Measurements from ENCODE around the gene PATJ.
A peak's percentile ranks its signal among the peaks of the same experiment; 100 is the strongest.

PATJ gene

GRCh38 chr1:62064829-62065407 lies 322.6 kb downstream of the PATJ start:
- DNase-seq = no peak

DNA sequence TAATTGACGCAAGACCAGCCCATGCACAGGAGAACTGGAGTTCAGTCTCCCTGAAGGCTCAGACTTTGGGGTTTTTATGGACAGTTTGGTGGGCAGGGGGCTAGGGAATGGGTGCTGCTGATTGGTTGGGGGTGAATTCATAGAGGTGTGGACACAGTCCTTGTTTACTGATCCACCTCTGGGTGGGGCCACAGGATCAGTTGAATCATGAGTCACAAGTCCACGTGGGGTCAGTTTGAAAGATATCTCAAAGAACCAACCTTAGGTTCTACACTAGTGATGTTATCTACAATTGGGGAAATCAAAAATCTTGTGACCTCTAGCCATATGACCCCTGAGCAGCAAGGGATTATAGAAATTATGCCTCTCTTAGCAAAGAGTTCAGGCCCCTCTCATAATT lies 324.4 kb downstream of the PATJ start:
- DNase-seq = no peak

DNA sequence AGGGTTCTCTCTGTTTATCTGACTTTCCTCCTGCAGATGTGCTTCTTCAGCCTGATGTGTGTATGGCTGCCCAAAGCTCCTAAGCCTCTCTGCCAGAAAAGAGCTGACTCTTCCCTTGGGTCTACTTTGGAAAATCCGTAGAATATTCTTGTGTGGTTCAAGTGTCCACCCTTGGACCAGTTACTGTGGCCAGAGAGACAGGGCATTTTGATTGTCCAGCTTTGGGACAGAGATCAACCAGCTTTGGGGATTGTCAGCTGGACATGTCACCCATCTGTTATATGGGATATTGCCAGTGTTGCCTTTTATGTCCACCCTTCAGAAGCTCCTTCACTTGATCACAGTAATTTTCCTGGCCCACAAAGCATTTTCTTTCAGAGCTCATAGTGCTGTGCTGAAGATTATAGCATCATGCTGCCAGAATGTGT lies 326.1 kb downstream of the PATJ start:
- no peak for DNase-seq

GRCh38 chr1:62068978-62069377 lies 326.7 kb downstream of the PATJ start:
- no peak for DNase-seq

DNA sequence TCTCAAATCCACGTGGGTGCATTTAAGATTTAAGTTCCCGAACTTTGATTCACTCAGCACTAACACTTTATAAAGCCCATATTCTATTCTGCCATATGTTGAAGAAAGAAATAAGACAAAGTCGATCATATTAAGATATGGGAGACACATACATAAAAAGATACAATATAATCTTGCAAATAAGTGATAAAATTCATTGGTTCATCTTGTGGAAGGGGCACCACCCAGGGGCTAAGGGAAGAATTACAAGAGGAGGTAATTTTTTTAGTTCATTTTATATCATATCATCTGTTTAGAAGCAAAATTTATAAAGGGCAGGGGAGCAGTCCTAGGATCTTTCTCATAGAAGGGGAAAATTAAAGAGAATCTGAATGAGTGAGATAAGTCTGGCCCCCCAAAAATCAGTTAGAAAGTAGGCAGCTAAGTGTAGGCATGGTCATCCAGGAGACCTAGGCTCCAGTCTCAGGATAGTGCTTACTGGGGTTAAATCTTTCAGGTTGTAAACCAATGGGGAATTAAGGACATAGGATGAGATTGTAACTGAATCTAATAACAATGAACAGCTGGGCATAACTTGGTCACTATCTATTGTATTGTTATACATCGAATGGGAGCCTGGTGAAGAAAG lies 328.2 kb downstream of the PATJ start:
- DNase-seq = no peak

DNA sequence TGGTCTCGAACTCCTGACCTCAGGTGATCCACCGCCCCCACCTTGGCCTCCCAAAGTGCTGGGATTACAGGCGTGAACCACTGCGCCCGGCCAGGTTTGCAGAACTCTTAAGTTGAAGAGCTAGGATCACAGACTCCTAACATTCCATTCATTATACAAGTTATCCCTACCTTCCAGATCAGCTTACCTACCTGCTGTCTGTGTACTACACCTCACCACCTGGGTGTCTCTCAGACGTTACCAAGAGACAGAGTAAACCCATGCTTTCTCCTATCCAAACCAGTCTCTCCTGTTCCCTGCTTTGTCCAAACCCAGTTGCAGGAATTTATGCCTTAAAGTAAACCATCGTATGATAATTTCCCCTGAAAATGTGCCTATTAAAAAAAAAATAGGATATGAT lies 329.4 kb downstream of the PATJ start:
- no peak for DNase-seq

DNA sequence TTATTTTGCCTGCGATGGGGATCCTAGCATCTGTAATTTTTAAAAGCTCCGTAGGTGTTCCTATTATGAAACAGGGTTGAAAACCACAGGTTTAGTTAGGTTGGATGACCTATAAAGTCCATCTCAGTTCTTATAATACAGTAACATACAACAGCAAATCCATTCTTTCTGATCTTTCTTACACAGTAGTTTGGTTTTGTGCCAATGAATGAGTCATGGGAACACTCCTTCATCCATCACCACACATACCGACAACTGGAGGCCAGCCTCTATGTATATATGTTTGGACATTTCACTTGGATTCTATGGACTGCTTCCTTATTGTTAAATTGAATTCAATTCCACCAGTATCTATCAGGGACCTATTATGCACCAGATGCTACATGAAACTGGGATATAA lies 334.0 kb downstream of the PATJ start:
- DNase-seq = no peak

DNA sequence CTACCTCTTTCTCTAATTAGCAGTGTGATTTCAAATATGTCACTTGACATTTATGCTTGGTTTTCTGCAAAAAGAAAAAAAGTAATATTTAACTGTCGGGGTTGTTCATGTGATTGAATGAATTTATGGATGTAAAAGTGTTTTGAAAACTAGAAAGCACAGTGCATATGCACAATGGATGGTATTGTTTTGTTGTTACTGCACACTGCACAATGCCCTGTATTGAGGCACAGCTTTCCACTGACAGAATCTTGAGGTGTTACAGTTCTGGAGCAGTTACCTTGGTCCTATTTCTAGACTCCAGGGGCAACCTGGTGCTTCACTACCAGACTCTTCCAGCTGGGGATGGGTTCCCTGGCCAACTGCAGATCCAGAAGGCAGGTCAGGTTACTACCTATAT lies 335.5 kb downstream of the PATJ start:
- no peak for DNase-seq

- peak; percentile 31 for DNase-seq
These were observed 340.4 kb downstream of the PATJ start for GRCh38 chr1:62082456-62083363.

DNA sequence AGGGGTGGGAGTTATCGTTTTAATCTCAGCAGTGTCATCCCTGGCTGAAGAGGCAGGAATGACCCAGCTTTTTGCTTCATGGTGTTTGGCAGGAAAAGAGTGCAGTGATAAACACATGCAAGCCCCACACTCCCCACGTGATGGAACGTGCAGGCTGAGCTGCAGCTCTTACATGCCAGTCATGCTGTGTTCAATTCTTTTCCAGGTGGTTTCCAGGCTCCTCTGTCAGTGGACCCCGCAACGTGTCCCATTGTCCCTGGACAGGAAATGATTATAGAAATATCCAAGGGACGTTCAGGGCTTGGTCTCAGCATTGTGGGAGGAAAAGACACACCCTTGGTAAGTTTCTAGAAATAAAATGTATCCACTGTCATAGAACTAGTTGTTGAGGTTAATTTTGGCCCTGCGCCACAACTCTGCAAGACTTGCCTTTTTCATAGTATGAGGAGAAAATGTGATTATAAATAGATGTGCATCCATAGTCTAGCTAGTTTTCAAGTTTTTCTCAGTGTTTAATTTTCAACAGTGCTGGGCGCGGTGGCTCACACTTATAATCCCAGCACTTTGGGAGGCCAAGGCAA lies 342.1 kb downstream of the PATJ start:
- DNase-seq = no peak

- no peak for DNase-seq
These were observed 346.2 kb downstream of the PATJ start for GRCh38 chr1:62088439-62088838.

GRCh38 chr1:62089570-62089969 lies 347.3 kb downstream of the PATJ start:
- DNase-seq = no peak

- DNase-seq = no peak
These were observed 347.7 kb downstream of the PATJ start for GRCh38 chr1:62090016-62090415.

DNA sequence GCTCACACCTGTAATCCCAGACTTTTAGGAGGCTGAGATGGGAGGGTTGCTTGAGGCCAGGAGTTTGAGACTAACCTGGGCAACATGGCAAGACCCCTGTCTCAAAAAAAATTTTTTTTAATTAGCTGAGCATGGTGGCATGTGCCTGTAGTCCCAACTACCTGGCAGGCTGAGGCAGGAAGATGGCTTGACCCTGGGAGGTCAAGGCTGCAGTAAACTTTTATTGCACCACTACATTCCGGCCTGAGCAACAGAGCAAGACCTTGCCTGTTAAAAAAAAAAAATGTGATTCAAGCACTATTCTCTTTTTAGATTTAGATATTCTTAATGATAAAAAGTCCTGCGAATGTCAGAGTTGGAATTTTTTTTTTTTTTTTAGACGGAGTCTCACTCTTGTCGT lies 349.8 kb downstream of the PATJ start:
- no peak for DNase-seq

GRCh38 chr1:62093261-62093660 lies 351.0 kb downstream of the PATJ start:
- no peak for DNase-seq

DNA sequence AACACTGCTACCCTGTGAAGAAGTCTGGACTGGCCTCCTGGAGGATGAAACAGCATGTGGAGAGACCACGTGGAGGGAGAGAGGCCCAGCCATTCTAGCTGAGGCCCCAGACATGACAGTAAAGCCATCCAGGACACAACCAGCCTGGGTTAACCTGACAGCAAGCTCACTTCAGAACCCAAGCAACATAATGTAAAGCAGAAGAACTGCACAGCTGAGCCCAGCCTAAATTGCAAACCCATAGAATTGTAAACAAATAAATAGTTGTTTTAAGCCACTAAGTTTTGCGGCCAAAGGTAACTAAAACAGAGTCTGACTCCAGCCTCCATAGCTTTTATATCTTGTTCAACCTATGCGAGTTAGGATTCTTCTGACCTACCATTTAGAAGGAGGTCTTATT lies 355.2 kb downstream of the PATJ start:
- DNase-seq = no peak

GRCh38 chr1:62100442-62100841 lies 358.2 kb downstream of the PATJ start:
- DNase-seq = no peak

GRCh38 chr1:62103846-62104245 lies 361.6 kb downstream of the PATJ start:
- no peak for DNase-seq

DNA sequence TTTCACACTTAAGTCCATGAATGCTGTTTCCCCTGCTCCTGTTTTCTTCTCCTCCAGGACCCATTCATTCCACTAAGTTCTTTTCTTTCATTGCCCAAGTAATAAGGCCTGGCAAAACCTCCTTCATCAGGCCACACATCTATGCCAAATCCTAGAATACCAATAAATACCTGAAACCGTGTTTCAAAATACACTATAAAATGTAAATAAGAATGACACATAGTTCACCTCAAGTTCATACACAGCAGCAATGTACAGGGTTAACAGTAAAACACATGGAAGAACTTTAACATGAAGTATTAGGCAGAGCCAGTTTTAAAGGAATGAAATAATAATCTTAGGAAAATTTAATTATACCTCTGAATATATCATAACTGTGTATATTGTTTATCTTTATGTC lies 365.6 kb downstream of the PATJ start:
- no peak for DNase-seq

- DNase-seq = no peak
These were observed 366.8 kb downstream of the PATJ start for GRCh38 chr1:62109124-62109523.

DNA sequence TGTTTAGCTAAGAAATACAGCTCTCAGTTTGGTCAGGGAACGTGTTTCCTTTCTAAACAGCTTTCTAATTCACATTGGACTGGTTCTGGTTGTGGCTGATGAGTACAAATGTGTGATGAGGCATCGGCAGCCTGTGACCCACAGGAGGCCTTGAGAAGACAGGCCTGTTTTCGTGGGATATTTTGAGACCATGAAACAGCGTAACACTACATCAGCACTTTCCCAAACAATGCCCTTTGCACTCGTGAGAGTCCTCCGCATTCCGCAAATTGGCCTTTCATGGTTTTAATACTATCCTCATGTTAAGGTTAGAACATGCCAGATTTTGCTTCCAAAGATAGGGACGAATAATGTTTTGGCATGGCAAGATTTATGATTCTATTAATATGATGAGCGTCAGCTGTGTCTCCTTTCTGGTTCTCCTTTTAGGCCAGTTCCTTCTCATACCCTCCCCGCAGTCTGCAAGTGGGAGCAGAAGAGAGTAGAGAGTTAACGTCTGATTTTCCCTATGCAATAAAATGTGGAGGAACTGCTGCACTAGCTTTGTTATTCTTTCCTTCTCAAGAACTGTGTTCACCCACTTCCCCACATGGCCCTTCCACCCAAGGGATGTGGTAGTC lies 368.0 kb downstream of the PATJ start:
- DNase-seq = no peak

DNA sequence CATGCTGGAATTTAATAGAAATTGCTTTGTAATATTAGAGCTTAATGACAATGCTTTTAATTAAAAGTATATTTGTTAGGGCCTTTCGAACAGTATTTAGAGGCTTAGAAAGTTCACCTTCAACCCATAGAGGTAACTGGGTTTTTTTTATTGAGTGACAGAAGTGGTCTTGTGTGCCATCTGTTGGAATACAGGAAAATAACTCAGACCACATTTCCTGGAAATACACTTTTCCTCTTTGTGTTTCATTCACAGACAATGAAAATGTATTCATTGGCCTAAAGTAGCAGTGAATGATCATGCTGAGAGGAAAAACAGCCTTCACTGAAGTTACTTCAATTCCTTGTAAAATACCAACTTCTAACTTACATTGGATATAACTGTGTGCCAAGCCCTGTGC lies 368.8 kb downstream of the PATJ start:
- no peak for DNase-seq

DNA sequence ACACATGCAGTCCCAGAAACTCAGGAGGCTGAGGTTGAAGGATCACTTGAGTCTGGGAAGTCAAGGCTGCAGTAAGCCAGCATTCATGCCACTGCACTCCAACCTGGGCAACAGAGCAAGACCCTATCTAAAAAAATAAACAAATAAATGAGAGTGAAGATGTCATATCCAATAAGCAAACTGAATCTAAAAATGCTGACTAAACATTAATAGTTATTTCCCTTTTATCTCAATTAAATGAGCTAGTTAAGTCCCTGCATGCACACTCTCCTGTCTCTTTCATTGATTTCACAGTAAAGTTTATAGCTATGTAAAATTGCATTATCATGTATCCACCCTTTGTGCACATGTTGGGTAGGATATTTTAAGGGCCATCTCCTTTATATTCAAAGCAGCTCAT lies 371.2 kb downstream of the PATJ start:
- DNase-seq = no peak
